GM18511 (cell line): Measurements from ENCODE around the gene STAT3.
"Not testable (repeated sequence)": the region's sequence is repeated elsewhere in the genome, so short reads cannot be mapped to it uniquely, and the experiment has no call there.

Source experiments
- ATAC-seq: cut with Tn5 transposase; IDR thresholded peaks from one replicate; pipeline ENCODE4 v1.9.1; 2021; ENCODE audit warnings: mild to moderate bottlenecking, moderate library complexity; ENCODE audit not compliant: unreplicated experiment

The STAT3 gene

GRCh38 chr17:42409523-42410318, 21.5 kb upstream of the STAT3 start:
- no peak for ATAC-seq

GRCh38 chr17:42408061-42408460, 19.8 kb upstream of the STAT3 start:
- ATAC-seq = no peak

- no peak for ATAC-seq
Measured at GRCh38 chr17:42407289-42407836, 19.1 kb upstream of the STAT3 start.

- ATAC-seq = no peak
Measured at GRCh38 chr17:42406615-42407288, 18.5 kb upstream of the STAT3 start.

- ATAC-seq = no peak
Measured at GRCh38 chr17:42405963-42406495, 17.8 kb upstream of the STAT3 start.

GRCh38 chr17:42405076-42405475, 16.8 kb upstream of the STAT3 start:
- ATAC-seq = no peak

- ATAC-seq = no peak
Measured at GRCh38 chr17:42404326-42405055, 16.2 kb upstream of the STAT3 start.

GRCh38 chr17:42403150-42403549, 14.9 kb upstream of the STAT3 start:
- no peak for ATAC-seq

- no peak for ATAC-seq
Measured at GRCh38 chr17:42402117-42402516, 13.9 kb upstream of the STAT3 start.

GRCh38 chr17:42400844-42401375, 12.7 kb upstream of the STAT3 start:
- ATAC-seq = not testable (repeated sequence)

GRCh38 chr17:42399948-42400843, 12.0 kb upstream of the STAT3 start:
- ATAC-seq = no peak

GRCh38 chr17:42399121-42399520, 10.9 kb upstream of the STAT3 start:
- ATAC-seq = no peak

GRCh38 chr17:42395601-42396000, 7.4 kb upstream of the STAT3 start:
- ATAC-seq = not testable (repeated sequence)

GRCh38 chr17:42394838-42395237, 6.6 kb upstream of the STAT3 start:
- ATAC-seq = no peak

- no peak for ATAC-seq
Measured at GRCh38 chr17:42392692-42393415, 4.6 kb upstream of the STAT3 start.

- ATAC-seq = not testable (repeated sequence)
Measured at GRCh38 chr17:42391439-42391838, 3.2 kb upstream of the STAT3 start.

GRCh38 chr17:42389899-42390298, 1.7 kb upstream of the STAT3 start:
- ATAC-seq = no peak

- no peak for ATAC-seq
Measured at GRCh38 chr17:42389135-42389417, 834 bp upstream of the STAT3 start.

GRCh38 chr17:42387661-42388380, 421 bp downstream of the STAT3 start:
- no peak for ATAC-seq
